ENCODE measurements around the gene KIF20B. TPM values are rescaled to one million over a fixed set of nuclear protein-coding genes. Genes with fewer than 3 reads are reported as not detected.

Gene KIF20B, protein sequence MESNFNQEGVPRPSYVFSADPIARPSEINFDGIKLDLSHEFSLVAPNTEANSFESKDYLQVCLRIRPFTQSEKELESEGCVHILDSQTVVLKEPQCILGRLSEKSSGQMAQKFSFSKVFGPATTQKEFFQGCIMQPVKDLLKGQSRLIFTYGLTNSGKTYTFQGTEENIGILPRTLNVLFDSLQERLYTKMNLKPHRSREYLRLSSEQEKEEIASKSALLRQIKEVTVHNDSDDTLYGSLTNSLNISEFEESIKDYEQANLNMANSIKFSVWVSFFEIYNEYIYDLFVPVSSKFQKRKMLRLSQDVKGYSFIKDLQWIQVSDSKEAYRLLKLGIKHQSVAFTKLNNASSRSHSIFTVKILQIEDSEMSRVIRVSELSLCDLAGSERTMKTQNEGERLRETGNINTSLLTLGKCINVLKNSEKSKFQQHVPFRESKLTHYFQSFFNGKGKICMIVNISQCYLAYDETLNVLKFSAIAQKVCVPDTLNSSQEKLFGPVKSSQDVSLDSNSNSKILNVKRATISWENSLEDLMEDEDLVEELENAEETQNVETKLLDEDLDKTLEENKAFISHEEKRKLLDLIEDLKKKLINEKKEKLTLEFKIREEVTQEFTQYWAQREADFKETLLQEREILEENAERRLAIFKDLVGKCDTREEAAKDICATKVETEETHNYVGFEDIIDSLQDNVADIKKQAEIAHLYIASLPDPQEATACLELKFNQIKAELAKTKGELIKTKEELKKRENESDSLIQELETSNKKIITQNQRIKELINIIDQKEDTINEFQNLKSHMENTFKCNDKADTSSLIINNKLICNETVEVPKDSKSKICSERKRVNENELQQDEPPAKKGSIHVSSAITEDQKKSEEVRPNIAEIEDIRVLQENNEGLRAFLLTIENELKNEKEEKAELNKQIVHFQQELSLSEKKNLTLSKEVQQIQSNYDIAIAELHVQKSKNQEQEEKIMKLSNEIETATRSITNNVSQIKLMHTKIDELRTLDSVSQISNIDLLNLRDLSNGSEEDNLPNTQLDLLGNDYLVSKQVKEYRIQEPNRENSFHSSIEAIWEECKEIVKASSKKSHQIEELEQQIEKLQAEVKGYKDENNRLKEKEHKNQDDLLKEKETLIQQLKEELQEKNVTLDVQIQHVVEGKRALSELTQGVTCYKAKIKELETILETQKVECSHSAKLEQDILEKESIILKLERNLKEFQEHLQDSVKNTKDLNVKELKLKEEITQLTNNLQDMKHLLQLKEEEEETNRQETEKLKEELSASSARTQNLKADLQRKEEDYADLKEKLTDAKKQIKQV (N-terminal part only)
- 1 to 10 TPM; 1.5 to 8.5 (median 3.2) TPM for total RNA-seq
- polyA plus RNA-seq: under 1 TPM; 0.74 to 0.88 TPM
- long read RNA-seq, donor 1, partial matches to known transcripts: 3 of 3 reads
- long read RNA-seq, donor 1, other reads (novel, unspliced or antisense): 0 of 3 reads
- long read RNA-seq, donor 2, partial matches to known transcripts: 6 of 6 reads
- long read RNA-seq, donor 2, other reads (novel, unspliced or antisense): 0 of 6 reads
- long read RNA-seq, donor 3, partial matches to known transcripts: 4 of 6 reads
- long read RNA-seq, donor 3, other reads (novel, unspliced or antisense): 2 of 6 reads

DNA sequence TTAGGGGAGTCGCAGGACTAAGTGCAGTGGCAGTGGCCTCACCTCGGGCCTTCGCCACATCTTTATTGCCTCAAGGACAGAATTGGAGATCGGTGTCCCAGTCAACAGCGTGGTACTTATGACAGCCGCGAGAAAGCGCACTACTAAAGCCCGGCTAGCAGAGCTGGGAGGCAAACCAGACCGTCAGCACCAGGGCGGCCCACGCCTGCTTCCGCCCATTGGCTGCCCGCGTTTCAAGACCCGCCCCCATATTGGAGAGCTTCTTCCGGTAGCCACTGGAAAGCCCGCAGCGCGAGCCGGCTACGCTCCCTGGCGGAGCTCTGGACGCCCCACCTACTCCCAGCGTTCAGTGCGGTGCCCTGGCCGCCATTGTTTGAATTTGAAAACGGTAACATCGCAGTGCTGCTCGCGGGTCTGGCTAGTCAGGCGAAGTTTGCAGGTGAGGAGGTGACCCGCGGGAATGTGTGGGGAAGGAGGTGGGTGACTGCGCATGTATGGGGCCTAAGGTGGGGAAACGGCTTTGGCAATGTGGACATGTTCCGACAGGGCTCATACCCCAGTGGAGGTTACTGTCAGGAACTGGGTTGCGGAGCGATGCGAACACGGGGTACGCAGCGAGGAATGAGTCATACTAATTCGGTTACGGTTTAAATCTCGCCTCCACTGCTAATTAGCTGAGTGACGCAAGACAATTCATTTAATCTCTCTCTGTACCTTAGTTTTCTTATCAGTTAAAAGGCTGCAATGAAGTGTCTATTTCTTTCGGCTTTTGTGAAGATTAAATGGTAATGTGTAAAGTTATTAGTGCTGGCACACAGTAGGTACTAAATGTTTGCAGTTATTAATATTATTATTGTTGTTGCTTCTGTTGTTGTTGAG is at the start of gene KIF20B:
Gene KIF20B, plus strand, starts transcription at position 349 of the 879 bp plus-strand sequence. CDS start 3,705 bp downstream, outside the sequence.
- DNase-seq (peak; percentile 95 to 96), ATAC-seq (peak; percentile 100)
- intact Hi-C loops (cut with DNase I): loop anchor here in 8 of 10 donors (1.0 to 10.0 kb wide), 9 partner anchors 54 to 277 kb away; partner anchors contain the start of gene PANK1 (in 5 of the 8)
- TF ChIP-seq, protein P1, sequence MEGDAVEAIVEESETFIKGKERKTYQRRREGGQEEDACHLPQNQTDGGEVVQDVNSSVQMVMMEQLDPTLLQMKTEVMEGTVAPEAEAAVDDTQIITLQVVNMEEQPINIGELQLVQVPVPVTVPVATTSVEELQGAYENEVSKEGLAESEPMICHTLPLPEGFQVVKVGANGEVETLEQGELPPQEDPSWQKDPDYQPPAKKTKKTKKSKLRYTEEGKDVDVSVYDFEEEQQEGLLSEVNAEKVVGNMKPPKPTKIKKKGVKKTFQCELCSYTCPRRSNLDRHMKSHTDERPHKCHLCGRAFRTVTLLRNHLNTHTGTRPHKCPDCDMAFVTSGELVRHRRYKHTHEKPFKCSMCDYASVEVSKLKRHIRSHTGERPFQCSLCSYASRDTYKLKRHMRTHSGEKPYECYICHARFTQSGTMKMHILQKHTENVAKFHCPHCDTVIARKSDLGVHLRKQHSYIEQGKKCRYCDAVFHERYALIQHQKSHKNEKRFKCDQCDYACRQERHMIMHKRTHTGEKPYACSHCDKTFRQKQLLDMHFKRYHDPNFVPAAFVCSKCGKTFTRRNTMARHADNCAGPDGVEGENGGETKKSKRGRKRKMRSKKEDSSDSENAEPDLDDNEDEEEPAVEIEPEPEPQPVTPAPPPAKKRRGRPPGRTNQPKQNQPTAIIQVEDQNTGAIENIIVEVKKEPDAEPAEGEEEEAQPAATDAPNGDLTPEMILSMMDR (IDR thresholded peaks at IDR 0.05): peak in 8 of 9 donors; percentile 32 to 78 (median 54)
- Histone ChIP-seq H3K4me1 (peaks cover 0 to 17% (median 12%) of the 10 kb centered on the region in 9 donors), H3K36me3 (no peaks in the 10 kb centered on the region), H3K4me3 (peak within 1 kb of the TSS; percentile 53 to 77 (median 67)), H3K9me3 (no peaks in the 10 kb centered on the region), H3K27me3 (no peaks in the 10 kb centered on the region), H3K27ac (peak within 1 kb of the TSS; percentile 57 to 91 (median 83))
- 1% methylated on average over 48 of the region's 48 CpGs for WGBS, 2 donors

DNA sequence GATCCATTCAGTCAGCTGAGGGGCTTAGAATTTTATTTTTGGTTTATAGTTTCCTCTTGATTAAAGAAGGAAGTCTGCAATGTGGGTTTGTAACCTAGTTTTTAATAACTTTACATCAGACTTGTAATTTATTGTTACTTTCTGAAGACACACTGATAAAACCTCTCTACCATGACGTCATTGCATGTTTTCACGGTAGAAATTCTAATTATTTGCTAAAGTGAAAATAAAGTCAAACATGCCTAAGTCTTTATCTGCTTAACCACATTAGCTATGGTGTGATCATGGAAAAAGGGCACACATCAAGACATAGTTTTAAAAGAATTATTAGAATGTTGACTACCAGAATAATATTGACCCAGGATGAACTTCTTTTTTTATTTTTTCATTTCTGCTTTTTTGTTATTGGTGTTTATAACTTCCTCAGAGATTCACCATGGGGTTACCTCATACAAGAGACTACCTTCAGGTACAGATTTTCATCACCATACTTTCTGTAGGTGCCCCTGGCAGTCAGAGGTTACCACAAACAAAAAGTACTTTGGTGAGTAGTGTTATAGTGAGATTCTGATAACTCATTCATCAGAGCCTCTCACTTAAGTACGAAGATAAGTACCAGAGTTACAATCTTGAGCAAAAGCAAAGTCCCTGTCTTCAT is 49.3 kb upstream of the KIF20B start:
- Histone ChIP-seq H3K4me1 (no peaks in the 10 kb centered on the region), H3K27ac (no peak overlapping the region), H3K27me3 (no peaks in the 10 kb centered on the region), H3K9me3 (peaks cover 0 to 10% (median 0%) of the 10 kb centered on the region in 11 donors), H3K4me3 (no peak overlapping the region), H3K36me3 (no peaks in the 10 kb centered on the region)
- DNase-seq (no peak), ATAC-seq (no peak)
- intact Hi-C loops (cut with DNase I): no loop called here
- TF ChIP-seq, protein P1 (IDR thresholded peaks at IDR 0.05): no peak
- WGBS, 2 donors: 73 to 76% methylated on average over 3 of the region's 3 CpGs

DNA sequence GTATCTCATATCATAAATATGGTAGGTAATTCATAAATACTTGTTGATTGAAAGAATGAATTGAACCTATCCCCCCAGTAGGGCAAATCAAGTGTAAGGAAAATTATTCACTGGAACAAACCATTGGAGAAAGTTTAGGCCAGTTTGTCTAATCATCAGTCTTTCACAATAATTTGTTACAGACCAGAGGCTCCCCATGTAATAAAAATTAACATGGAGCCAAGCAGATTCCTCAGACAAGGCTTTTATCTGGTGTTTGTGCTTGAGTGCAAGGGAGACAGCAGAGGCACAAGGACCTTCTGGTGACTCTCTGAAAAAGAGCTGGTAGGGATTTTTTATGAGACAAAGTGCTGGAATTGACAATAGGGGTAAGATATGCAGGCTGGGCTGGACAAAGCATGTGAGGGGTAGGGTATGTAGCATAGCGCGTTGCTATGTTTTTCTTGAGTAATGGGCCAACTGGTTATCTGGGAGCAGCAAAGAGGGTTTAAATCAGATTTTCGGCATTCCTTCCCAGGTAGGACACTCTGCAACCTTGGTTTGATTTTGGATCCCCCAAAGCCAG is 48.5 kb upstream of the KIF20B start:
- Histone ChIP-seq H3K27me3 (no peaks in the 10 kb centered on the region), H3K36me3 (no peaks in the 10 kb centered on the region), H3K27ac (no peak overlapping the region), H3K9me3 (peaks cover 0 to 10% (median 0%) of the 10 kb centered on the region in 11 donors), H3K4me3 (no peak overlapping the region), H3K4me1 (no peaks in the 10 kb centered on the region)
- TF ChIP-seq, protein P1 (IDR thresholded peaks at IDR 0.05): no peak
- DNase-seq: no peak
- intact Hi-C loops (cut with DNase I): no loop called here
- WGBS, 2 donors: 96% methylated on average over 3 of the region's 3 CpGs
- no peak for ATAC-seq
